Lung (tissue), 12 donors: ENCODE measurements around the gene ACTL6A. TPM values are rescaled to one million over a fixed set of nuclear protein-coding genes. Genes with fewer than 3 reads are reported as not detected.

Source experiments
- ATAC-seq: fragments of 200-7000 bp; cut with Tn5 transposase; one replicate; pipeline ENCODE4 v1.9.1; 2020; ENCODE audit warnings: moderate number of reproducible peaks; ENCODE audit not compliant: insufficient read depth, low FRiP score
- DNase-seq, 3 donors: peaks; one replicate each; pipeline ENCODE4 v3.0.0-alpha.2; 2013 to 2017
- H3K27ac ChIP-seq, 2 donors: one replicate each; pipeline ENCODE4 v1.5.1; 2013; ENCODE audit warnings: mild to moderate bottlenecking in 2 of 2, moderate library complexity in 2 of 2, control low read depth in 1 of 2, inconsistent platforms in 1 of 2, low read depth in 1 of 2, low read length in 1 of 2
- H3K27me3 ChIP-seq, 3 donors: one replicate each; pipeline ENCODE4 v1.5.1; 2013; ENCODE audit warnings: low read length in 2 of 3; ENCODE audit not compliant: control insufficient read depth in 3 of 3, insufficient read depth in 3 of 3
- H3K36me3 ChIP-seq, 4 donors: one replicate each; pipeline ENCODE4 v1.5.1; 2013; ENCODE audit warnings: low read length in 4 of 4, mild to moderate bottlenecking in 1 of 4, moderate library complexity in 1 of 4; ENCODE audit not compliant: control insufficient read depth in 4 of 4, insufficient read depth in 4 of 4
- H3K4me1 ChIP-seq, 5 donors: one replicate each; pipeline ENCODE4 v1.5.1; 2013; ENCODE audit warnings: low read length in 5 of 5, mild to moderate bottlenecking in 2 of 5, moderate library complexity in 1 of 5; ENCODE audit not compliant: control insufficient read depth in 5 of 5, insufficient read depth in 5 of 5
- H3K4me3 ChIP-seq: one replicate; pipeline ENCODE4 v1.5.1; 2013; ENCODE audit warnings: mild to moderate bottlenecking, control low read depth, moderate library complexity
- H3K9ac ChIP-seq, 2 donors: one replicate each; pipeline ENCODE4 v1.5.1; 2013; ENCODE audit warnings: low read length in 2 of 2, control low read depth in 1 of 2; ENCODE audit not compliant: insufficient read depth in 1 of 2
- H3K9me3 ChIP-seq, 4 donors: one replicate each; pipeline ENCODE4 v1.5.1; 2013; ENCODE audit warnings: low read length in 3 of 4, mild to moderate bottlenecking in 1 of 4, moderate library complexity in 1 of 4; ENCODE audit not compliant: control insufficient read depth in 4 of 4, insufficient read depth in 3 of 4
- WGBS, 2 donors: extraction: QIAGEN DNeasy Blood & Tissue Kit; methylation state at CpG; one replicate each; pipeline ENCODE4 v1.1.7; 2013; 5-methylcytosine and 5-hydroxymethylcytosine counted together
- polyA plus RNA-seq, 2 donors: library from polyadenylated mRNA; stranded (reverse); fragments of 200-250 nt; gene quantifications; one replicate each; pipeline ENCODE4 v1.2.1, GENCODE V29; 2013
- total RNA-seq, 2 donors: library from RNA; depleted of rRNA in 1 of 2; stranded (reverse); fragments of >200 nt in 1 of 2; gene quantifications; one replicate each; pipeline ENCODE4 v1.2.1, GENCODE V29; 2014 to 2021
- TF ChIP-seq, protein P1 (sequence below): IDR thresholded peaks from 2 replicates; pipeline ENCODE4 v1.5.1; 2012; ENCODE audit warnings: mild to moderate bottlenecking; ENCODE audit errors: control extremely low read depth, extremely low read depth
- donor health status: control.
- donor health status: control.
- donor health status: Bipolar disorder and iron deficiency.
- donor health status: healthy.
- donor health status: DM: yes; HTN: yes; CAD: no.

Gene ACTL6A
- total and polyA plus RNA-seq, 4 donors, result 32.3 to 66.0 (median 48.3) TPM

DNA sequence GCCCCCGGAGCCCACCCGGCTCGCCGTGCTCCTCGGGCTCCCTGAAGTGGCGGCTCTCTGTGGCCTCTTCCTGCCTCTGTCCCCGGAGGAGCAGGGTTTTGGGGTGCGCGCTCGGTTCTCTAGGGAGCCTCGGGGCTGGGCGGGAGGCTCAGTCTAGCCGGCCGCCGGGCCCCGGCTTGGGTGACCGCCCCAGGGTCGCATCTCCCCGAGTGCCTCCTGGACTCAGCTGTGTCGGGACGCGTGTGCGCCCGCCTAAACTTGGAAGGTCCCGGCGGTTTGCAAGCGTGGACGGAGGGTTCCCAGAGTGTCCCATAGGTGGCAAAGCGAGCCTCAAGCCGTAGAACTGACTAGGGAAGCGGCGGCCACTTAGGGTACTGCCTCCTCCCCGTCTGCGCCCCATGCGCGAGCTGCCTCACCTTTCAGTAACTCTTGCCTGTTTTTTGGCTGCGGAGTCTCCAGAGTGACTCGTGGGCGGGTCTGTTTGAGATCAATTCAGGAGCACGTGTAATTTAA lies 601 bp downstream of the ACTL6A start:
- no peaks in the 10 kb centered on the region for H3K9me3 ChIP-seq
- H3K9ac ChIP-seq, result peak overlapping the region; percentile 3 to 80
- WGBS, 2 donors, result 0% methylated on average over 39 to 40 of the region's 40 CpGs
- peak overlapping the region; percentile 83 to 94 for H3K27ac ChIP-seq
- no peaks in the 10 kb centered on the region for H3K27me3 ChIP-seq
- H3K4me1 ChIP-seq, result peaks cover 0 to 8% (median 2%) of the 10 kb centered on the region in 5 donors
- TF ChIP-seq, protein P1, sequence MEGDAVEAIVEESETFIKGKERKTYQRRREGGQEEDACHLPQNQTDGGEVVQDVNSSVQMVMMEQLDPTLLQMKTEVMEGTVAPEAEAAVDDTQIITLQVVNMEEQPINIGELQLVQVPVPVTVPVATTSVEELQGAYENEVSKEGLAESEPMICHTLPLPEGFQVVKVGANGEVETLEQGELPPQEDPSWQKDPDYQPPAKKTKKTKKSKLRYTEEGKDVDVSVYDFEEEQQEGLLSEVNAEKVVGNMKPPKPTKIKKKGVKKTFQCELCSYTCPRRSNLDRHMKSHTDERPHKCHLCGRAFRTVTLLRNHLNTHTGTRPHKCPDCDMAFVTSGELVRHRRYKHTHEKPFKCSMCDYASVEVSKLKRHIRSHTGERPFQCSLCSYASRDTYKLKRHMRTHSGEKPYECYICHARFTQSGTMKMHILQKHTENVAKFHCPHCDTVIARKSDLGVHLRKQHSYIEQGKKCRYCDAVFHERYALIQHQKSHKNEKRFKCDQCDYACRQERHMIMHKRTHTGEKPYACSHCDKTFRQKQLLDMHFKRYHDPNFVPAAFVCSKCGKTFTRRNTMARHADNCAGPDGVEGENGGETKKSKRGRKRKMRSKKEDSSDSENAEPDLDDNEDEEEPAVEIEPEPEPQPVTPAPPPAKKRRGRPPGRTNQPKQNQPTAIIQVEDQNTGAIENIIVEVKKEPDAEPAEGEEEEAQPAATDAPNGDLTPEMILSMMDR, result peak; percentile 9
- ATAC-seq (peak; percentile 63), DNase-seq (peak; percentile 76 to 77 (median 77))
- H3K4me3 ChIP-seq, result peak overlapping the region; percentile 80
- H3K36me3 ChIP-seq, result peaks cover 0 to 2% (median 0%) of the 10 kb centered on the region in 4 donors

DNA sequence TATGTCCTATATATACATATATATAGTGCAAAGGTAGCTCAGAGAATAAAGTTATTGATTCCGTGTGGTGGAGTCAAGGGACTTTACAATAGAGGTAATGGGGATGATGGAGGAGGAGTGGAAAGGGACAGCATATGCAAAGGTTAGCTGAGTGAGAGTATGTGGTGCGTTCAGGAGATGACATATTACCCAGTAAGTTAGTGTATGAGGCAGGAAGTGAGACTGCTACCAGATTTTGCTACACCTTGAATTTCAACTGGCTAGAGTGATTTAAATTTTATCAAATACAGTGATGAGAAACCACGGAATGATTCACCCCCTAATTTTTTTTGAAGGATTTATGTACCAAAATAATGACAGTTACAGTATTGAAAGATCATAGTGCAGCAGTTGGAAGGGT lies 2.8 kb downstream of the ACTL6A start:
- H3K27ac ChIP-seq, result no peak overlapping the region
- peaks cover 0 to 8% (median 4%) of the 10 kb centered on the region in 5 donors for H3K4me1 ChIP-seq
- H3K9me3 ChIP-seq, result no peaks in the 10 kb centered on the region
- no peak overlapping the region for H3K4me3 ChIP-seq
- H3K9ac ChIP-seq, result no peak overlapping the region
- DNase-seq (no peak), ATAC-seq (no peak)
- no peaks in the 10 kb centered on the region for H3K27me3 ChIP-seq
- H3K36me3 ChIP-seq, result peaks cover 2 to 10% (median 3%) of the 10 kb centered on the region in 4 donors
- whole genome bisulfite sequencing, 2 donors, result 85% methylated on average over 3 of the region's 3 CpGs
- TF ChIP-seq, protein P1, result no peak

DNA sequence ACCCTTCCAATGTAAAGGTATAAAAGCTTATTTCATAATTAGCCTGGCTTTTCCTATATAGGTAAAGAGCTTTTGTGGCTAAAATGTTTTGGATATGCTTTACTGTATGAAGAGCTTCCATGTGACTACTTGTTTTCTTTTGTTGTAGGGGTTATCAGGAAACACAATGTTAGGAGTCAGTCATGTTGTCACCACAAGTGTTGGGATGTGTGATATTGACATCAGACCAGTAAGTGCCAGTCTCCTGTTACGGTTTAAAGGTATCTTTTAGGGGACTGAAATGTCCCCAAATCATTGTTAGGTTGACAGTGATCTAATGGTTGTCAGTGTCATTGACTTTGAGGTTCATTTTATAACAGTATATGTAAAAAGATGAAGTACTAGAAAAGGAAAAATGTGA lies 18.3 kb downstream of the ACTL6A start:
- H3K4me3 ChIP-seq, result no peak overlapping the region
- 94 to 95% methylated on average over 1 of the region's 1 CpG for WGBS, 2 donors

More for the DNA sequence above, 18.3 kb downstream of the ACTL6A start:
- no peak for ATAC-seq
- no peak overlapping the region for H3K9ac ChIP-seq
- H3K27me3 ChIP-seq, result no peaks in the 10 kb centered on the region
- H3K4me1 ChIP-seq, result no peaks in the 10 kb centered on the region
- DNase-seq, result no peak
- TF ChIP-seq, protein P1, result no peak
- peaks cover 15 to 39% (median 31%) of the 10 kb centered on the region in 4 donors for H3K36me3 ChIP-seq
- no peak overlapping the region for H3K27ac ChIP-seq
- no peaks in the 10 kb centered on the region for H3K9me3 ChIP-seq
